Upper lobe of right lung (tissue), 1 donor: ENCODE data around the gene PLD4. TPM values are rescaled to one million over a fixed set of nuclear protein-coding genes. Genes with fewer than 3 reads are reported as not detected.
A peak's percentile ranks its signal among the peaks of the same experiment; 100 is the strongest.

Experiments
- ATAC-seq: fragments of 200-7000 bp; cut with Tn5 transposase; one replicate; pipeline ENCODE4 v1.9.1; 2020; ENCODE audit warnings: mild to moderate bottlenecking, moderate library complexity
- DNase-seq: peaks from one replicate; pipeline ENCODE4 v3.0.0-alpha.2; 2020
- H3K27ac ChIP-seq: fragments of 200-600 bp; one replicate; pipeline ENCODE4 v1.8.0; 2022
- H3K27me3 ChIP-seq: fragments of 200-600 bp; one replicate; pipeline ENCODE4 v1.8.0; 2022; ENCODE audit warnings: mild to moderate bottlenecking
- H3K36me3 ChIP-seq: fragments of 200-600 bp; one replicate; pipeline ENCODE4 v1.8.0; 2022
- H3K4me1 ChIP-seq: fragments of 200-600 bp; one replicate; pipeline ENCODE4 v1.8.0; 2022
- H3K4me3 ChIP-seq: fragments of 200-600 bp; one replicate; pipeline ENCODE4 v1.8.0; 2022; ENCODE audit warnings: mild to moderate bottlenecking
- H3K9me3 ChIP-seq: fragments of 200-600 bp; one replicate; pipeline ENCODE4 v1.8.0; 2022
- CTCF ChIP-seq: fragments of 200-600 bp; IDR thresholded peaks from one replicate; pipeline ENCODE4 v1.8.0; 2022; ENCODE audit warnings: antibody characterized with exemption
- intact Hi-C: fragments of 100-400 bp; cut with DNase I; formaldehyde crosslinking; loops from one replicate; pipeline ENCODE4 v1.11.0; 2022
- total RNA-seq: library from RNA; stranded (reverse); fragmentation: NEBNext Ultra II Directional; extraction: Animal tissue kit (Norgen Biotek cat#: 25700); gene quantifications from one replicate; pipeline ENCODE4 v1.2.1, GENCODE V29; 2021
- donor health status: DM: no; HTN: yes; CAD: no; lungs with severe emphysema.

Gene PLD4
- total RNA-seq, 1 donor from 2014 or later, result 3.1 TPM

DNA sequence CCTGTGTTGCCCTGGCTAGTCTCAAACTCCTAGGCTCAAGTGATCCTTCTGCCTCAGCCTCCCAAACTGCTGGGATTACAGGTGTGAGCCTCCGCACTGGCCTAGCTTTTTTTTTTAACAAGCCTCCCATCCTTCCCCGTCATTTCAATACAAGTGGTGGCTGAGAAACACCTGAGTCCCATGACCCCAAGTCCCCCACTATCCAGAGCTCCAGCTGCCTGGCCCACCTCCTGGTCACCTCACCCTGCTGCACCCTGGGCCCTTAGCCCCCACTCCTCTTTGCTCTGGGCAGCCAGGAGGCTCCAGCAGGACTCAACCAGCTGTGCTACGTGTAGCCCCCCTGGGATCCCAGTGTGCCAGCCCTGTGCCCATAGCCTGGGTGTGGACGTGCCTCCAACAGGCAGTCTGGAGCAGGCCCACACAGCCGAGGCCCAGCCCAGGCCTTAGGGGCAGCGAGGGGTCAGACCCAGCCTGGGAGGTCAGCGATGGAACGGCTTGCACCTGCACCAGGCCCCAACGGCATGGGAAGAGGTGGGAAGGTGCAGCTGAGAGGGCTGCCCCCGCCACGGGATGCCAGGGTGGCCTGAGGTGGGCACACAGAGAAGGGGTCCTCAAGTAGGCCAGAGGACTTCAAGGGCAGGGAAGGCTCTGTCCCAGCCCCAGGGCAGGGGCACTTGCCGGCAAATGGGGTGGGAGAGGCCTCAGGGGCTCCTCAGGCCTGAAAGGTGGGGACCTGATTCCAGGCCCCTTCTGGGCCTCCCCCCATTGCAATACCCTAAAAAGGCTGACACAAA is 47.0 kb downstream of the PLD4 start:
- DNase-seq, result no peak
- intact Hi-C loops, result no loop called here

GRCh38 chr14:104972301-104973134 is 47.8 kb downstream of the PLD4 start:
- DNase-seq, result peak; percentile 88

More for the DNA sequence above, 47.0 kb downstream of the PLD4 start:
- H3K36me3 ChIP-seq, result no peaks in the 10 kb centered on the region
- H3K4me3 ChIP-seq, result no peak overlapping the region
- peak overlapping the region; percentile 91 for H3K27ac ChIP-seq
- ATAC-seq, result no peak
- H3K9me3 ChIP-seq, result no peaks in the 10 kb centered on the region
- TF ChIP-seq CTCF, result no peak
- H3K27me3 ChIP-seq, result peaks cover 10% of the 10 kb centered on the region
- peaks cover 81% of the 10 kb centered on the region for H3K4me1 ChIP-seq

DNA sequence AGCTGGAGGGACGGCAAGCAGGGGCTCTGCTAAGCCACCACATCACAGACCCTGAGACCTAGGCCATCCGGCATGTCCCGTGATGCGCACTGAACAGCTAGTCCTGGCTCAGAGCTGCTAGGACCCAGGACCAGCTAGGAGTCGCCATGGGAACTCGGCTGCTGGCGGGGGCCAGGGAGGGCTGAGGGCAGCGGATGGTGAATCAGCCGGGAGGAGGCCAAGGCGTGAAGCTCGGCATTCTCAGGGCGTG is 48.4 kb downstream of the PLD4 start:
- Histone ChIP-seq H3K36me3 (no peaks in the 10 kb centered on the region), H3K27me3 (peaks cover 4% of the 10 kb centered on the region), H3K4me1 (peaks cover 79% of the 10 kb centered on the region), H3K9me3 (no peaks in the 10 kb centered on the region), H3K27ac (peak overlapping the region; percentile 91), H3K4me3 (no peak overlapping the region)
- no peak for TF ChIP-seq CTCF
- peak; percentile 87 for DNase-seq
- peak; percentile 63 for ATAC-seq
- intact Hi-C loops, result no loop called here

More at GRCh38 chr14:104972301-104973134, 47.8 kb downstream of the PLD4 start:
- H3K4me3 ChIP-seq, result no peak overlapping the region
- no peak for TF ChIP-seq CTCF
- peaks cover 3% of the 10 kb centered on the region for H3K27me3 ChIP-seq
- H3K36me3 ChIP-seq, result no peaks in the 10 kb centered on the region
- intact Hi-C loops, result no loop called here
- no peaks in the 10 kb centered on the region for H3K9me3 ChIP-seq
- peak overlapping the region; percentile 91 for H3K27ac ChIP-seq
- H3K4me1 ChIP-seq, result peaks cover 81% of the 10 kb centered on the region
- peak; percentile 70 for ATAC-seq

DNA sequence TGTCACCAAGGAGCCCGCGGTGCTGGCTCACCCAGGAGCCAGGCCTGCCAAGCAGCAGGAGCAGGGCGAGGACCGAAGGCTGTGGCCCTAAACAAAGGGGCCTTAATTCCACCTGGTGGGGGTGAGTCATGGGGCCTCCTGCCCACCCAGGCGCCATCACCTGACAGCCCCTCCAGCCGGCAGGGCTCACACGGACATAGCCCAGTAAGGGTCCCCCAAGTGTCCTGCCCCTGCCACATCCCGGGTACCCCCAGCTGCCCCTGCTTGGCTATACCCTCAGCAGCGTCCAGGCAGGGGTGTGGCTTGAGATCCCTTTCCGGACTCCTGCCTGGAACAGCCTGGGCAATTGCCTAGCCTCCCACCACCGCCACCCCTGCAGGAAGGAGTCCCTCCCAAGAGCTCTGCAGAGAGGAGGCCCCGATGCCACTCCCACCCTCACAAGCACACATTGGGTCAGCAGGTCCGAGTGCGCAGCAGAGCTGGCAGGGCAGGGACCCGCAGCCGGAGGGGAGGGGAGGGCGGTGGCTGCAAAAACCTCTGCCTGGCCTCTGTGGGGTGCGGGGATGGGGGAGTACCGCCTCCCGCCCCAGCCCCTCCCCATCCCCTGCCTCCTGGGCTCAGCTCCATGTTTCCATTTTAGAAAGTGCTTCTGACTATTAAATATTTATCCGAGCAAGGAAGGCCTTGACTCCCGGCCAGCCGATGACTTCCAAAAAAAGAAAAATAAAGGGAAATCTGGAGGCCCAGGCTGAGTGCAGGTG is 48.9 kb downstream of the PLD4 start:
- peak; percentile 4 for ATAC-seq
- intact Hi-C loops, result no loop called here
- DNase-seq, result peak; percentile 76

More for the DNA sequence above, 48.9 kb downstream of the PLD4 start:
- Histone ChIP-seq H3K27ac (peak overlapping the region; percentile 91), H3K4me1 (peaks cover 73% of the 10 kb centered on the region), H3K9me3 (no peaks in the 10 kb centered on the region), H3K4me3 (no peak overlapping the region), H3K27me3 (peaks cover 4% of the 10 kb centered on the region), H3K36me3 (no peaks in the 10 kb centered on the region)
- no peak for TF ChIP-seq CTCF
